Glomerular visceral epithelial cell (primary cell): Measurements from ENCODE around the gene NFASC.

Experiments used
- DNase-seq: peaks from one replicate; pipeline ENCODE4 v3.0.0-alpha.2; 2016; ENCODE audit errors: extremely low spot score

Gene NFASC

DNA sequence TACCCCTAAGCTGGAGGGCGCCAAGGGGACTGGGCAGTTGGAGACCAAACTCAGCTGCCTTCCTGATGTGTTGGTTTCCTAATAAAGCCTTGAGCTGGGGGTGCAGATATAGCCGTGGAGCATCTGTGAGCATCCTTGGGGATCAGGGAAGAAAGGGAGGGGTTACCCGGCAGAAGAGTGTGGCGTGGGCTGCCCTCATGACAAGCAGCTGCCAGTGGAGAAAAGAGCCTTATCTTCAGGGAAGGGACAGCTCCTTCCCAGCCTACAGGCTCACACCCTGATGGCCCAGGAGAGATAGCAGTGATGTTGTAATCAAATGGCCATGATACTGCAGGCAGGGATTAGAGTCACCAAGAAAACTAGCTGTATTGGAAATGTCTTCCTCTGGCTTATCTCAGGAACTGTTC lies 10.8 kb upstream of the NFASC start:
- DNase-seq: no peak

DNA sequence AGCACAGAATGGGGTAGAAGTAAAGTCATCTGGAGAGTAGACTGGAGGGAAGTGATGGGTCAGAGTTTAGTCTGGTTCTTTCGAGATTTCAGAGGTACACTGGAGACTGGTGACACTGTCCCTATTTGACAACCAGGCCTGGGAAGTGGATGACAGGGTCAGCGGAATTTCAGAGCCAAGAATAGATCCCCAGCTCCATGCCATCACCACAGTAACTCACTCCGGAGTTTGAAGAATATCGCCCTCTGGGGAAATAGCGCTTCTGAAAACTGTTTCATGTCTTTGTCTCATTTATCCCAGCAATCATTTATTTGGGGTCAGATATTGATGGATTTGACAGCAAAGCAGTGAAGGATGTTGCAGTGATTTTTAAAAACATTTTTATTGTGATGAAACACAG lies 7.6 kb upstream of the NFASC start:
- DNase-seq: no peak

DNA sequence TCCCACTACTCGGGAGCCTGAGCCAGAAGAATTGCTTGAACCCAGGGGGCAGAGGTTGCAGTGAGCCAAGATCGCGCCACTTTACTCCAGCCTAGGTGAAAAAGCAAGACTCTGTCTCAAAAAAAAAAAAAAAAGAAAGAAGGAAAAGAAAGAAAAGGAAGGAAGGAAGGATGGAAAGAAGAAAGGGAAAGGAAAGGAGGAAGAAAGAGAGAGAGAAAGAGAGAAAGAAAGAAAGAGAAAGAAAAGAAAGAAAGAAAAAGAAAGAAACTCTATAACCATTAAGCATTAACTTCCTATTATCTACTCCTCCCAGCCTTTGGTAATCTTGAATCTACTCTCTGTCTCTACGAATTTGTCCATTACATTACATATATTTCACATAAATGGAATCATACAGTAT lies 6.9 kb upstream of the NFASC start:
- no peak for DNase-seq

DNA sequence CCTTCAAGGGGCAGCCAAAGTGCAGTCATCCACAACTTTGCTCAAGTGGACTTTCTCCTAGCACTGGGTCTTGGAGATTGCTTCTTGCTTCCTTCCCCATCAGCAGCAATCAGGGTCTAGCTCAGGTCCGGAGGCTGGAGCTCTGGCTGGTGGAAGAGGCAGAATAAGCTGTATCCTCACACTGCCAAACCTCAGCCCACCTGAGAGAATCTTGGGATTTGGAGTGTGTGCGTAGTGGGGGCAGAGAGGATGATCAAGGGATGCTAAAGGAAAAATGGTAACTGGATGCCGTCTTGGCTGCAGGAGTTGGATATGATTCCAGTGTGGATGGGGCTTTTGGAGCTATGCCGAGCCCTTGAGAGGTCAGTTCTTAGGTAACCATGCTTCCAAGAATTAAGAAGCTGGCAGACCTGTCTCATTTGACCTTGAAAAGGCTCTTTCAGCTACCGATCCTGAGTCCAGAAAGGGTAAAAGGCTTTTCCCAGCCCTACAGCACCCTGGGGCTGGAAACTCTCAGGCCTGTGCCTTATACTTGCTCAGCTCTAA lies 4.5 kb upstream of the NFASC start:
- no peak for DNase-seq

DNA sequence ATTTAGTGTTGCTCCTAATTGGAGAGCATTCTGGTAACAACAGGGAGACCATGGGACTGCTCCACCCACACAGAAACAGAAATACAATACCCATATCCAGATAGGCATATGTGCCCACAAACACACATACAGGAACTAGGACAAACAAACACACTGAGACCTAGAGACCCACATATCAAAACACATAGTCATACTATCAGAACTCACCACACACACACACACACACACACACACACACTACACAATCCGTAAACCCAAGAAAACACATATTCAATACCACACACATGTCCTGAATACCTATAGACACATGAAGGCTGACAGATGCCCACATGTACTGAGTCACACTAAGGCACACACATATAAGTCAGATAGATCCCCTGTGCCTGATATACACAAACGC lies 3.5 kb upstream of the NFASC start:
- no peak for DNase-seq

DNA sequence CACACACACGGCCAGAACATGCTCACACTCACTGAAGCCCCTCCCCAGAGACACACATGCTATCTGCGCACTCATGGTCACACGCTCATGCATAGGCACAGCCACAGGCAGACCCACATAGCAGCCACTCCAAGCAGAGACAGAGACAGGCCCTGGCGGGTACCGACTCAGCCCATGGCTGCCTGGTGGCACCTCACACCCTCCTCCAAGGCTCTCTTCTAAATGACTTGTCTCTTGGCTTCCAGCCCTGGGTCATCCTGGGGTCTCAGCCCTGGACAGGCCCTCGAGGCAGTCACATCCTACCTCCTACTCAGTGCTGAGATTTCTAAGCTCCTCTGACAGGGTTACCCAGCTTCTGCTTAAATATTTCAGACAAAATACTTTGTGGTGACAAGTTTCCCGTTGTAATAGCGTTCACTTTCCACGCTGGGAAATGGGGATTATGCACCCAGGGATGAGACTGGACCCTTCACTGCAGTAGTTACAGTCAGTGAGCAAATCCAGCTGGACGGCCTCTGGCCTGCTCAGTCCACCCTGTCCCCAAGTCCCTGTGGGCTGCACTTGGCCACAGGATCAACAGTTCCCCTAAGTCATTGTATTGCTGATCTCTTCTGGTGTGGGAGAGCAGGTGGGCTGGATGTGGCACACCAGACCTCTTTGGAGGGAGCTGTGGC lies 2.9 kb upstream of the NFASC start:
- DNase-seq: no peak

DNA sequence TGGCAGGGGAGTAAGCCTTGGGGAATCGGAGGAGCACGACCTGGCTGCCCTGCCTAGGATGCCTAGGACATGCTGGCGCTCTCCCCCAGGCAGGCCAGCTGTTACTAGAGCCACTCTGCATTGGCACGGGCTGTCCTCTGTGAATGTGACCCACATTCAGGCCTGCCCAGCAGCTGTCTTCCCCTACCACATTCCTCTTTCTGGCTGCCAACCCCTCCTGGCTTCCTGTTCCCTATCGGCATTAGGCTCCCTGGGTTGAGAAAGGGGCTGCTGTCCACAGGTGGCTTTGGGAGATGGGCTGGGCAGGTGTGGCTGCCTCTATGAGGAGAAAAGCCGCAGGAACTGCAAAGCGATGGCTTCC lies 2.3 kb upstream of the NFASC start:
- no peak for DNase-seq

DNA sequence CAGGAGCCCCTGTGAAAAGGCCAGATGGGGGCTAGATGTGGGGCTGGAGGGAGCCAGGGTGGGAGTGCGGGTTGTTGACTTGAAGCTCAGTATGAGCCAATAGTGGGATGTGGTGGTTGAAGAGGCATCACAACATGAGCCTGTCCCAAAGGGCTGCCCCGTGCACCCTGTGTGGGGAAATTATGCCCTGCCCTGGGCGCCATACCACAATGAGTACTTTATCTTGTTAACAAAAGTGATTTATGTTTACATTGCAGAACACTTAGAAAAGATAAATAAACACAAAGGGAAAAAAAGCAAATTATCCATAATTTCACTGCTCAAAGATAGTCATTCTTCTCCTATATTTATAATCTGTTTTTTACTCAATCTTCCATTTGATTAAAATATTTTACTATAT lies 1.6 kb upstream of the NFASC start:
- DNase-seq: no peak

DNA sequence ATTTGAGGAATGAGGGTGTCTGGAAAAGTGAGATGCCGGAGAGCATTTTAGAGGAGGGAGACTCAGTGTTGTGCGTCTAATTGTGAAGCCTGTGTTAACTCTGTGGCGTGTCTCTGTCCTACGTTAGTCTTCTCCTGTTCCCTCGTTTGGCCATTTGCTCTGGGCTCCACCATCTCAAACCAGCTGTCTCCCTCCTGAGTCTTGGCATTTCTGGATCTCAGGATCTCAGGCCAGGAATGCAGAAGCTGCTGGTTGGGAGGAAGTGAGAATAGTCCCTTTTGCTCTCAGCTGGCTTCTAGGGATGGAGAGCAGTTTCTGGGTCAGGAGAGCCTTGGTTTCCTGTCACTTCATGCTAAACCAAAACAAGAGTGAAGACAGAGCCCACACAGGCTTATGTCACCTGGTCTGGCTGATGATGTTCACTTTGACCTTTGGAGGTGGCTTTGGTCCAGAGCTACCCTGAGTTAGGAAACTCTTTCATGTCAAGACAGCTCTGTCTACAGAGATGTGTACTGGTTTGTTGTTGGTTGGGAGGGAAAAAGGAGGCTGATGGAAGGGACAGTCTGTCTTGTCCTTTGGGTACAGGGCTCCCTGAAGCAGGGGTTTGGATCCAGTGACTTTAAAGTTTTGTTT lies 859 bp downstream of the NFASC start:
- no peak for DNase-seq

DNA sequence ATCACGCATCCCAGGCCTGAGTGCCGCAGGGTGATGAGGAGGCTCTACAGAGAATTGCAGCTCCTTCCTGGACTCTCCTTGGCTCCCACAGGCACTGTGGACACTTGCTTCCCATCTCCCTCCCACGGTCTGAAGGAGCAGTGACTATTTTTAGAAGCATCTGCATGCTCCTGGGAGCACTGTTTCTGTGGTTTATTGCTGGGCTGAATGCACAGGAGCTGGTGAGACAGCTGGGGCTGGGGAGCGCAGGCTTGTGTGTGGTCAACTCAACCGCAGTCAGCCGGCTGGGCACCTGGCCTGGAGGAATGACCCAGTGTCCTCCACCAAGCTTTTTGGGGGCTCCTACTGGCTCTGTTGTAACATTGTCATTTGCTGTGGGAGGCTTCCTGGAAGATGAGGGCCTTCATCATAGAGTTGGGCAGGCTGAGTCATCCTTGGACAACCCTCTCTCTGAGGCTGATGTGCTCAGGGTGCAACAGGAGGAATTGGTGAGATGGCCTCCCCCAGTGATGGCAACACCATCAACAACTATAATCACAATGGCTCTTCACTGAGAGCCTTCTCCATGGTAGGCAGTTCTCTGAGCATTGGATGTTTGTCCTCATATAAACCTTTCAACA lies 1.7 kb downstream of the NFASC start:
- no peak for DNase-seq

DNA sequence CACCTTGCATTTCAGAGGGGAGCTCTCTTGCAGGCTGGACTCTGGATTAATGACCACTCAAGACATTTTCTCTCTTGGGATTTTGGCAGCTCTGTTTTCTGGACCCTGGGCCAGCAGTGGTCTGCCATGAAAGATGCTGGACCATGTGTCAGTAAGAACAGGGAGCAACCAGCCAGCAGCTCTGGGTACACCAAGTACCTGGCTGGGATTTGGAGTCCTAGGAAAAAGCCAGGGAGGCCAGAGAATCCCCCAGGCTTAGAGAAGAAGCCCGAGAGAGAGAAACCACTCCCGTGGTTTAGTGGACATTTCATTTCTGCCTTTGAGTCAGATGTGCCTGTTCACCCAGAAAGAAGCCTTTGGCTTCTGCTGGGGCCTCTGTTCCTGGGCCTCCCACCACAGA lies 2.5 kb downstream of the NFASC start:
- no peak for DNase-seq

DNA sequence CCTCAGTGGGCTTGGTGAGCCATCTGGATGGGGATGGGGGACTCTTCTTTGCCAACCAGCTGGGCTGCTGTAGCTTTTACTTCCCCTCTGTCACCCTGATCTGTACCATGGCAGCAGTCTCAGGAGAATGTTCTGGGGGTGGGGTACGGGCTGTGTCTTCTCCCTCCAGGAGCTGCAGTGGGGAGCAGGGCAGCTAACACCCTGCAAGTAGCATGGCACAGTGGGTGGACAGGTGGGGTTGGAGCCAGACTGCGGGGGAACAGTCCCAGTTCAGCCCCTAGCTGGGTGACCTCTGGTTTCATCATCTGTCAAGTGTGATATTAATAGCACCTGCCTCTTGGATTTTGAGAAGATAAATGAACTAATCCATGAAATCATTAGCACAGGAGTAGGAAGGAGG lies 3.1 kb downstream of the NFASC start:
- no peak for DNase-seq

DNA sequence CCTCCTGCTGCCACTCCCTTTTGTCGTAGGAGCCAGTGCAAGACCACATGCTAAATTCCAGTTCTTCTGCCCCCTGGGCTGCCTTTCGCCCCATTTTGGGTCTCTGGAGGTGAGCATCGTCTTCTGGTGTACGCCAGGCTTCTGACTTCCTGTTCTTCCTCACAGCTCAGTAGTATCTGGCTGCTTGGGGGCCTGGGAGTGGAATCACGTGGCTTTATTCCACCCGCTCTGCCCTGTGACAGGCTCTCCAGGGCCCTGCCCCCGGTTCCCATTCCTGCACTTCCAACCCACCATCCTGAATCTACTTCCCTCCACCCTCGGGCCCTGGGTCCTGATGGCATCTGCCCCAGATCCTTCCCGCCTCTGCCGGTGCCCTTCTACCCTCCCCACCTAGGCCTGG lies 3.6 kb downstream of the NFASC start:
- DNase-seq: no peak

DNA sequence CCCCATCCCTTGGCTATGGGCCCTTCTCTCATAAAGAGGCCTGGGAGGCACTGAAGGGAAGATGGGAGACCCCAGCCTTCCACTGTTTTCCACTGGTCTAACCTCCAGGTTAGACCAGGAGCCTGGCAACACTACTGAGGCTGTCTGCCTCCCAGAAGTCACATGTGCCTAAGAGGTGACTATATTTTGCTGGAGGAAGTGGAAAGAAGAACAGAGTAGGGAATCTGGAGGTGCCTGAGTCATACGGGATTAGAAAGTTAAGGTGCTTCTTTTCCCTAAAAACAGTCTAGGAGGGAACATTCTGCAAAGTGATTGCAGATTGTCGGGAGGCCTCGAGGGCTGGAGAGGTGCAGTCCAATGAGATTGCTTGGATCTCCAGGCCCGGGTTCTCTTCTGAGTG lies 4.6 kb downstream of the NFASC start:
- no peak for DNase-seq

DNA sequence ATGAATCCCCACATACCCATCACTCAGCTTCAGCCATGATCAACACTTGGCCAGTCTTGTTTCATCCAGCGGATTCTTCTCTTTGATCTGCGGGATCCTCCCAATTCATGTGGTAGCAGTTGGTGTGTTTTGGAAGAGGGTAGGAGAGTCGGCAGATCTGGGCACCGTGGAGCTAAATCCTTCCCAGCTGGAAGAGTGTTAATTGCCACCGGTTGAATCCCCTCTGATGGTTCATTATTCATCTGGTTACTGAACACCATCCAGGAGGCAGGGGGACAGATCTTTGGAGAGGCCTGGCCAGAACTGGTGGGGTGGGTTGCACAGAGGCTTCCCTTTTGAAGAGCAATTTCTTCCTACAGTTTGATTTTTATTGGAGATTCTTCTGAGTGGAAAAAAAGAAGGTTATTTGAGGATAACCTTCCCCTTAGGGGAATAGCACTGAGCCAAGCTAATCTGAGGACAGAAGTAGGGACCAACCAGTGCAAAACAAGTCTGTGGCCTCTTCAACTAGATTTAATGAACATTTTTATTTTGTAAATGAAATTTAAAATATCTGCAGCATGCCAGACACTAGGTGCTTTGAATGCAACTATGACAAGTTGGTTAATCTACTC lies 8.1 kb downstream of the NFASC start:
- no peak for DNase-seq

DNA sequence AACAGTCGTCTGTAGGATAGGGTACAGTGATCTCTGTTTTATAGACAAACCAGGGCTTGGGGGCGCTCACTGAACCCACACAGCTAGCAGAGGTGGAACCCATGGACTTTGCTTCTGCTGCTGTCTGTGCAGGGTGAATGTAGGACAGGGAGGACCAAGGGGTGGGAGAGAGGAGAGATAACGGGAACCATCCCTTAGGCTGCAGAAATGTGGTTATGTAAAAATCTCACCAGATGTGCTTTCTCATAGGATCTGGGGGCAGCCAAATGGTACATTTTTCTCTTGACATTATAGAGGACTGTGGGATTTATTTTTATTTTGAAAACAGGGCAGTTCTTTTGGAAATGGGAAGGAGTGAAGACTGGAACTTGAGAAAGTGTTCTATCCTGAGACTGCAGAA lies 8.7 kb downstream of the NFASC start:
- no peak for DNase-seq

DNA sequence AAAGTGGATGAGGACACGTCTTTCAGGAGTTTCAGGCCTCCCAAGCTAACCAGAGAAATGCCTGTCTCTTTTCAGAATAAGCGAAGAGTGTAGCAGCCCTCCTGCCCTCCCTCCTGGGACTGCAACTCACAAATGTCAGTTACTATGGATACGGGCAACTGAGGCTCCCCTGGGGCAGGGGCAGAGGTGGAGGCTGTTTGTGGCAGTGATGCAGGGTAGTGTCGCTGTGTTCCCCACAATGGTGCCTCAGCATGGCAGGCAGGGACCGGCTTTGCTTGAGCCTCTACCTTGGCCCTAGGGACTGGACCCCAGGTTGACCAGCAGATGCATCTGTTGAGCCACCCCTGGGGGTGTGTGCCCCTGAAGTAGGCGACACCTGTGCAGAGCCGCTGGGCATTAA lies 10.2 kb downstream of the NFASC start:
- no peak for DNase-seq

DNA sequence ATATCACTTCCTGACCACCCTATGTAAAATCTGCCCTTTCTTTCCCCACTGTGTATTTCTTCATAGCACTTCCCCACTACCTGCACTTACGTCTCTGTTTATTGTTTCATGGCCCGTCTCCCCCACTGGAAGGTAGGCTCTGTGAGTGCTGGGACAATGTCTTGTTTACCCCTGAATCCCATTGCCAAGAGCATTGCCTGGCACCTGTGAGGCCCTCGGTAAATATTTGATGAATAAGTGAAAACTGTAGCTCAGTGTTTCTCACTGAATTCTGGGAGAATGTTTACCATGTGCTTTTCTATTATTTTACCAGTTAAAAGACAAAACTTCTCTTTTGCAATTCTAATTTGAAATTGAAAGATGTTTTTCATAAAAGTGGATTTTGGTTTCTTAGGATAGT lies 11.8 kb downstream of the NFASC start:
- no peak for DNase-seq

DNA sequence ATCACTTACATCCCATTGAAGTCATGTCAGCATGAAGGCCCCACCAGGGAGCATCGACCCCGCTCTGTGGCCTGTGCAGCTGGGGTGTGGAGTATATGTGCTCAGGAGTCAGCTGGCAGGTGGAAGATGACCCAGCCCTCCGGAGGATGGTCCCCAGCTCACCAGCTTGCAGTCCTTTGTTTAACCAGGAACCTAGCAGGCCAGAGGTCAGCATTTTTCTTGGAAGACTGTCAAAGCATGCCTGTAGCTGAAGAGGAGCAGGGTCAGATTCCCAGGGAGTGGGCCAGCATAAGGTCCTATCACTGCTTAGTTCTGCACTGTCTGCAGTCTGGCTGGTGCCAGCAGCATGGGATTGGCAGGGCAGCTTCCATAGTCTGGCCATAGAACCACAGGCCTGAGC lies 12.7 kb downstream of the NFASC start:
- DNase-seq: no peak

DNA sequence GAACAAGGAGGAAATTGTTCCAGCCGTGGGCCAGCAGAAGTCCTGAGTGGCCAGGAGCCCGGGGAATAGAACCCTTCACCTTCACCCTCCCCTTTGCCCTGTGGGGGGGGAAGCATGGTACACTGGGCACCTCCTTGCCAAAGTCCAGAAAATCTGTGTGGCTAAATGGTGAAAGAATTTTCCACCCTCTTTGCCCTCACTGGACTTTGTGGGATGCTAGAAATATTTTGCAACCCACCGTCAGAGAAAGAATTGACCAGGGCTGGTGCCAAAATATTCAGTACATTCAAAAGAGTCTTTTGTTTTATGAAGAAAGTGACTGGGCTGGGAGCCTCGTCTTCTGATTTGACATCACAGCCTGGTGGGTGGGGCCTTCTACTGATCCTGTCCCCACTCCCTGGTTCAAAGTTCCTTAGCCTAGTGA lies 14.6 kb downstream of the NFASC start:
- no peak for DNase-seq

DNA sequence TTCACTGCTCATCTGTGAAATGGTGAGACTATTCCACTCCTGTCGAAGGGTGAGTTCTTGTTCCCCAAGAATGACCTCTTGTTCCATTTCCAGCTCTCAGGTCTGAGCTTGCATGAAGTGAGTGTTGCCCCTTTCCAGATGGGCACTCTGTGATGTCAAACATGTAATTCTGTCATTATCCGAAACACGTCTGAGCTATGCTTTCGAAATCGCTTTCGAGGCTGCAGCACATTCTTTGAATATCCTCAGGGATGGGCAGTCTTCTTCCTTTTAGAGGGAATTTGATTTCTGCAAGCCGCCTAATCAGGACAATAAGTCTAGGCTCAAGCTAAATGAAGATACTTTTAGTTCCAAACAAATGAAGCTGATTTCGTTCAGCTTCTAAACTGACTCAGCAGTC lies 15.1 kb downstream of the NFASC start:
- DNase-seq: no peak

DNA sequence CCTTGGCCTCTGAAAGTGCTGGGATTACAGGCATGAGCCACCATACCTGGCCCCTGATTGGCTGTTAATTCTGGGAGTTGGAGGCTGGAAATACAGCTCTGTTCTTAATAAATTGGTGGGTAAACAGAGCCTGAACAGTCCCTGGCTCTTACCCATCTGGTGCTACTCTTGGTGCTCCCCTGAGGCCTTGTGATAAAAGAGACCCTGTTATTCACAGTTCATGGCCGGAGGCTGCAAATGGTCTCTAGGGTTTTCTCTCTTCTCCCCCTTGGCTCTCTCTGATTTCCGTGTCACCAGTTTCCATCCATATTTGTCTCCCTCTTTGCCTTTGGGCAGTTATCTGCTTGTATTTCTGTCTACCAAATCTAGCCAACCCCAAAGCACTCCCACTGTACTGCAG lies 17.2 kb downstream of the NFASC start:
- no peak for DNase-seq

DNA sequence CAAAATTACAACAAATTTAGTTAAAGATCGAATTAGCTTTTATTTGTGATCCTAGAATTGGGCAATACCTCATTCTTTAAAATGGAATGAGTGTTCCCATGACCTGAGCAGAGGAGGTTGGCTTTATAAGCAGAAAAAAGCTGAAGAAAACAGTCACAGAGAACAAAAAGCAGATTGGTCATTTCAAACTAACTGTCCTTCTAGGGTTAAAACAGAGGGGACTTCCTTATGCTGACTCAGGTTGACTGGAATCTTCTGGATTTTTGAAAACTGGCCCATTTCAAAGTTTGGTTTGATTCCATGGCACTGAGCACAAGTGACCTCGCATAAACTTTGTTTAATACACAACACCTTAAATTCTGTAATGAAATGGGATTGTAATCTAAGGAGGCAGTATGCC lies 17.6 kb downstream of the NFASC start:
- DNase-seq: no peak
